Astrocyte (in vitro differentiated cells and primary cell): ENCODE data around the gene MARCOL. TPM values are rescaled to one million over a fixed set of nuclear protein-coding genes. Genes with fewer than 3 reads are reported as not detected.

Experiments
- DNase-seq: peaks from one replicate; pipeline ENCODE4 v3.0.0-alpha.2; 2010; ENCODE audit warnings: low read depth
- FAIRE-seq: peaks from 2 replicates; lab custom pipeline; 2011; peaks lifted over from hg19 to GRCh38; lab: Jason Lieb, UNC
- H2AFZ ChIP-seq: 2 replicates; pipeline ENCODE4 v1.6.0; 2012; ENCODE audit warnings: low read depth, low read length, inconsistent platforms
- H3K27ac ChIP-seq: 2 replicates; pipeline ENCODE4 v1.5.1; 2011; ENCODE audit warnings: low read depth, low read length, inconsistent platforms
- H3K27me3 ChIP-seq: 2 replicates; pipeline ENCODE4 v1.6.0; 2011; ENCODE audit warnings: low read length, inconsistent platforms; ENCODE audit not compliant: insufficient read depth
- H3K36me3 ChIP-seq: 2 replicates; pipeline ENCODE4 v1.5.1; 2011; ENCODE audit warnings: low read length, inconsistent platforms; ENCODE audit not compliant: insufficient read depth
- H3K4me1 ChIP-seq: 2 replicates; pipeline ENCODE4 v1.5.1; 2011; ENCODE audit warnings: low read length, inconsistent platforms; ENCODE audit not compliant: insufficient read depth
- H3K4me2 ChIP-seq: 2 replicates; pipeline ENCODE4 v1.6.0; 2012; ENCODE audit warnings: low read length, inconsistent platforms
- H3K4me3 ChIP-seq: 2 replicates; pipeline ENCODE4 v1.5.1; 2011; ENCODE audit warnings: low read depth, mild to moderate bottlenecking, low read length, inconsistent platforms; ENCODE audit not compliant: insufficient read depth
- H3K79me2 ChIP-seq: 2 replicates; pipeline ENCODE4 v1.6.0; 2012; ENCODE audit warnings: mild to moderate bottlenecking, low read length, inconsistent platforms; ENCODE audit not compliant: insufficient read depth
- H3K9ac ChIP-seq: 2 replicates; pipeline ENCODE4 v1.6.0; 2012; ENCODE audit warnings: mild to moderate bottlenecking, low read length, inconsistent platforms
- H3K9me3 ChIP-seq: 2 replicates; pipeline ENCODE4 v1.5.1; 2012; ENCODE audit warnings: low read depth, mild to moderate bottlenecking, low read length, inconsistent platforms; ENCODE audit not compliant: insufficient read depth
- H4K20me1 ChIP-seq: 2 replicates; pipeline ENCODE4 v1.6.0; 2012; ENCODE audit warnings: low read length, inconsistent platforms; ENCODE audit not compliant: insufficient read depth
- H3K27ac Mint-ChIP-seq: one replicate; pipeline ENCODE4 v1.8.0; 2021; ENCODE audit warnings: mild to moderate bottlenecking, mixed read lengths; ENCODE audit not compliant: unreplicated experiment
- H3K27me3 Mint-ChIP-seq: one replicate; pipeline ENCODE4 v1.8.0; 2021; ENCODE audit warnings: low read depth, mixed read lengths; ENCODE audit not compliant: unreplicated experiment
- H3K36me3 Mint-ChIP-seq: one replicate; pipeline ENCODE4 v1.8.0; 2021; ENCODE audit warnings: low read depth, mixed read lengths; ENCODE audit not compliant: unreplicated experiment
- H3K4me1 Mint-ChIP-seq: one replicate; pipeline ENCODE4 v1.8.0; 2021; ENCODE audit warnings: low read depth, mixed read lengths; ENCODE audit not compliant: unreplicated experiment
- H3K4me3 Mint-ChIP-seq: one replicate; pipeline ENCODE4 v1.8.0; 2021; ENCODE audit warnings: mild to moderate bottlenecking, moderate library complexity, mixed read lengths; ENCODE audit not compliant: unreplicated experiment
- H3K9me3 Mint-ChIP-seq: one replicate; pipeline ENCODE4 v1.8.0; 2021; ENCODE audit warnings: mild to moderate bottlenecking, mixed read lengths; ENCODE audit not compliant: unreplicated experiment
- EZH2 ChIP-seq: IDR thresholded peaks from 2 replicates; pipeline ENCODE4 v1.6.1; 2012; ENCODE audit warnings: mild to moderate bottlenecking, low read length, inconsistent platforms; ENCODE audit not compliant: insufficient read depth
- total RNA-seq: library from RNA; stranded (reverse); gene quantifications from 2 replicates; pipeline ENCODE4 v1.2.1, GENCODE V29; 2021
- TF ChIP-seq, protein P1 (sequence below): IDR thresholded peaks from 2 replicates; pipeline ENCODE4 v1.5.1; 2011; ENCODE audit warnings: low read depth, mild to moderate bottlenecking, inconsistent platforms, low read length, moderate library complexity; ENCODE audit not compliant: insufficient read depth

Gene MARCOL
- total RNA-seq, 1 donor from 2014 or later, result not detected

GRCh38 chr5:148201151-148201550, 37.2 kb upstream of the MARCOL start:
- H3K4me3 Mint-ChIP-seq, result no peak overlapping the region
- H3K4me3 ChIP-seq, result no peak overlapping the region
- no peak for FAIRE-seq
- no peak overlapping the region for H3K27ac Mint-ChIP-seq
- H3K27me3 Mint-ChIP-seq, result no peaks in the 10 kb centered on the region
- H4K20me1 ChIP-seq, result no peaks in the 10 kb centered on the region
- no peak overlapping the region for H2AFZ ChIP-seq
- no peaks in the 10 kb centered on the region for H3K4me1 ChIP-seq
- peaks cover 5% of the 10 kb centered on the region for H3K4me1 Mint-ChIP-seq
- H3K27ac ChIP-seq, result no peak overlapping the region
- H3K9me3 Mint-ChIP-seq, result no peaks in the 10 kb centered on the region
- no peaks in the 10 kb centered on the region for H3K9me3 ChIP-seq
- no peaks in the 10 kb centered on the region for H3K79me2 ChIP-seq
- TF ChIP-seq EZH2, result no peak
- TF ChIP-seq, protein P1, sequence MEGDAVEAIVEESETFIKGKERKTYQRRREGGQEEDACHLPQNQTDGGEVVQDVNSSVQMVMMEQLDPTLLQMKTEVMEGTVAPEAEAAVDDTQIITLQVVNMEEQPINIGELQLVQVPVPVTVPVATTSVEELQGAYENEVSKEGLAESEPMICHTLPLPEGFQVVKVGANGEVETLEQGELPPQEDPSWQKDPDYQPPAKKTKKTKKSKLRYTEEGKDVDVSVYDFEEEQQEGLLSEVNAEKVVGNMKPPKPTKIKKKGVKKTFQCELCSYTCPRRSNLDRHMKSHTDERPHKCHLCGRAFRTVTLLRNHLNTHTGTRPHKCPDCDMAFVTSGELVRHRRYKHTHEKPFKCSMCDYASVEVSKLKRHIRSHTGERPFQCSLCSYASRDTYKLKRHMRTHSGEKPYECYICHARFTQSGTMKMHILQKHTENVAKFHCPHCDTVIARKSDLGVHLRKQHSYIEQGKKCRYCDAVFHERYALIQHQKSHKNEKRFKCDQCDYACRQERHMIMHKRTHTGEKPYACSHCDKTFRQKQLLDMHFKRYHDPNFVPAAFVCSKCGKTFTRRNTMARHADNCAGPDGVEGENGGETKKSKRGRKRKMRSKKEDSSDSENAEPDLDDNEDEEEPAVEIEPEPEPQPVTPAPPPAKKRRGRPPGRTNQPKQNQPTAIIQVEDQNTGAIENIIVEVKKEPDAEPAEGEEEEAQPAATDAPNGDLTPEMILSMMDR, result no peak
- H3K36me3 ChIP-seq, result no peaks in the 10 kb centered on the region
- H3K27me3 ChIP-seq, result no peaks in the 10 kb centered on the region
- no peak for DNase-seq
- H3K36me3 Mint-ChIP-seq, result no peaks in the 10 kb centered on the region
- no peak overlapping the region for H3K4me2 ChIP-seq
- no peak overlapping the region for H3K9ac ChIP-seq

DNA sequence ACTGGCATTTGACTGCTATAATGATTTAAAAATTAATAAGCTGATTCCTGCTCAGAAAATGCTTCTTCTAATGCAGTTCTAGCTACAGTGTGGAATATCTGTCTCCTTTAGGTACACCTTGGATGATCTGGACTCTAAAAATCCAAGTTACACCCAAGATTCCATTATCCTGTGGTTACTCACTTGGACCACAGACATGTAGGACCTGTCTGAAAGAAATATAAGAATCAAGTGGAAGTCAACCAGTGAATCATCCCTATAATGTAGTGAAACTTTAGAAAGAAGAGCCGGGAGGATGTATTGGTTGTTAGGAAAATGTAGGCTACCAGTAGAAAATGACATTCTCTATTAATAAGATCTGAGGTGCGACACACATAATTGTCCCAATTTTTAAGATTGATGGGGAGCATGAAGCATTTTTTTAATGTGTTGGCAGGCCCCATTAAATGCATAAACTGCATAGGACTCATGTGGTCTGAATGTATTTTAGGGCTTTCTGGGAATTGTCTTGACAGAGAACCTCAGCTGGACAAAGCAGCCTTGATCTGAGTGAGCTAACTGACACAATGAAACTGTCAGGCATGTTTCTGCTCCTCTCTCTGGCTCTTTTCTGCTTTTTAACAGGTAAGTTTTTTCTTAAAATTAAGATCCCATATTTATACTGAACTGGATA, 35.7 kb upstream of the MARCOL start, which contains the start of gene SPINK6:
SPINK6 (plus strand) TSS at position 512 of the 673 bp plus-strand sequence; CDS start at position 567, 55 bp downstream.
- Histone ChIP-seq H2AFZ (no peak within 1 kb of the TSS), H3K27ac (no peak within 1 kb of the TSS), H3K9ac (no peak within 1 kb of the TSS), H3K4me3 (no peak within 1 kb of the TSS), H3K36me3 (no peaks in the 10 kb centered on the region), H3K4me1 (no peaks in the 10 kb centered on the region), H4K20me1 (no peaks in the 10 kb centered on the region), H3K79me2 (no peaks in the 10 kb centered on the region), H3K27me3 (no peaks in the 10 kb centered on the region), H3K4me2 (no peak within 1 kb of the TSS), H3K9me3 (no peaks in the 10 kb centered on the region)
- no peak for TF ChIP-seq EZH2
- TF ChIP-seq, protein P1, result no peak
- Mint-ChIP-seq H3K9me3 (no peaks in the 10 kb centered on the region), H3K27me3 (no peaks in the 10 kb centered on the region), H3K27ac (no peak within 1 kb of the TSS), H3K4me3 (no peak within 1 kb of the TSS), H3K4me1 (peaks cover 5% of the 10 kb centered on the region), H3K36me3 (no peaks in the 10 kb centered on the region)
- FAIRE-seq, result no peak
- DNase-seq, result peak; percentile 39
